Measurements from ENCODE around the gene PLXND1.
"Not testable (repeated sequence)": the region's sequence is repeated elsewhere in the genome, so short reads cannot be mapped to it uniquely, and the experiment has no call there.

Gene PLXND1, protein sequence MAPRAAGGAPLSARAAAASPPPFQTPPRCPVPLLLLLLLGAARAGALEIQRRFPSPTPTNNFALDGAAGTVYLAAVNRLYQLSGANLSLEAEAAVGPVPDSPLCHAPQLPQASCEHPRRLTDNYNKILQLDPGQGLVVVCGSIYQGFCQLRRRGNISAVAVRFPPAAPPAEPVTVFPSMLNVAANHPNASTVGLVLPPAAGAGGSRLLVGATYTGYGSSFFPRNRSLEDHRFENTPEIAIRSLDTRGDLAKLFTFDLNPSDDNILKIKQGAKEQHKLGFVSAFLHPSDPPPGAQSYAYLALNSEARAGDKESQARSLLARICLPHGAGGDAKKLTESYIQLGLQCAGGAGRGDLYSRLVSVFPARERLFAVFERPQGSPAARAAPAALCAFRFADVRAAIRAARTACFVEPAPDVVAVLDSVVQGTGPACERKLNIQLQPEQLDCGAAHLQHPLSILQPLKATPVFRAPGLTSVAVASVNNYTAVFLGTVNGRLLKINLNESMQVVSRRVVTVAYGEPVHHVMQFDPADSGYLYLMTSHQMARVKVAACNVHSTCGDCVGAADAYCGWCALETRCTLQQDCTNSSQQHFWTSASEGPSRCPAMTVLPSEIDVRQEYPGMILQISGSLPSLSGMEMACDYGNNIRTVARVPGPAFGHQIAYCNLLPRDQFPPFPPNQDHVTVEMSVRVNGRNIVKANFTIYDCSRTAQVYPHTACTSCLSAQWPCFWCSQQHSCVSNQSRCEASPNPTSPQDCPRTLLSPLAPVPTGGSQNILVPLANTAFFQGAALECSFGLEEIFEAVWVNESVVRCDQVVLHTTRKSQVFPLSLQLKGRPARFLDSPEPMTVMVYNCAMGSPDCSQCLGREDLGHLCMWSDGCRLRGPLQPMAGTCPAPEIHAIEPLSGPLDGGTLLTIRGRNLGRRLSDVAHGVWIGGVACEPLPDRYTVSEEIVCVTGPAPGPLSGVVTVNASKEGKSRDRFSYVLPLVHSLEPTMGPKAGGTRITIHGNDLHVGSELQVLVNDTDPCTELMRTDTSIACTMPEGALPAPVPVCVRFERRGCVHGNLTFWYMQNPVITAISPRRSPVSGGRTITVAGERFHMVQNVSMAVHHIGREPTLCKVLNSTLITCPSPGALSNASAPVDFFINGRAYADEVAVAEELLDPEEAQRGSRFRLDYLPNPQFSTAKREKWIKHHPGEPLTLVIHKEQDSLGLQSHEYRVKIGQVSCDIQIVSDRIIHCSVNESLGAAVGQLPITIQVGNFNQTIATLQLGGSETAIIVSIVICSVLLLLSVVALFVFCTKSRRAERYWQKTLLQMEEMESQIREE (N-terminal part only)

DNA sequence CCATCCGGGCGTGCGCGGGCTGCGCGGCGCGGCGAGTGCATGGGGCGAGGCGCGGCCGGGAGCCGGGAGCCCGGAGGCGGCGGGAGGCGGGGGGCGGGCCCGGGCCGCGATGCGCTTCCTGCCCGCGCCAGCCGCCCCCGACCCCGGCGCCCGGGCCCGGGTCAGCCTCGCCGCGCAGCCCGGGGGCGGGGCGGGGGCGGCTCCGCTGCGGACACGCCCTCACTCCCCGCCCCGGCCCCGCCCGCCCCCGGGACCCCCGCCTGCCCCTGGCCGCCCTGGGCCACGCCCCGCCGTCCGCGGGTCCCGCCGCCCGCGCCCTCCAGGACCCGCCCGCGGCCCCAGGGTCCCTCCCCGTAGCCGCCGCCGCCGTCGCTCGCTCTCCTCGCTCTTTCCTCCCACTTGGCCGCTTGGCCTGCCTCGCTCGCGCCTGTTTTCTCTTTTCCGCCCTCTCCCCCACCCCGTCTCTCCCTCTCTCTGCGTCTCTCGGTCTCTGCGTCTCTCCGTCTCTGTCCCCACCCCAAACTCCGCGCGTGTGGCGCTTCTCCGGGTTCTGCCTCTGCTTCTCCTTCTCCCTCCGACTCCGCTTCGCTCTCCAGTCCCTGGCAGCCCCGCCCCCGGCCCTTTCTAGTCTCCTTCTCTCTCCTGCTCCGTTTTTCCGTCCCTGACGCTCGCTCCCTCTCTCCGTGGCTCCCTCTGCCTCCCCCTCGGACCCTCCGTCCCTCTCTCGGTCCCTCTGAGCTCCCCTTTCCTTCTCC lies at the start of gene PLXND1:
TSS of gene PLXND1 (minus strand) at position 41 of the 755 bp plus-strand sequence. CDS start at position 4, 37 bp downstream.
- peak; percentile 73 for DNase-seq (ENCODE audit: low spot score)

DNA sequence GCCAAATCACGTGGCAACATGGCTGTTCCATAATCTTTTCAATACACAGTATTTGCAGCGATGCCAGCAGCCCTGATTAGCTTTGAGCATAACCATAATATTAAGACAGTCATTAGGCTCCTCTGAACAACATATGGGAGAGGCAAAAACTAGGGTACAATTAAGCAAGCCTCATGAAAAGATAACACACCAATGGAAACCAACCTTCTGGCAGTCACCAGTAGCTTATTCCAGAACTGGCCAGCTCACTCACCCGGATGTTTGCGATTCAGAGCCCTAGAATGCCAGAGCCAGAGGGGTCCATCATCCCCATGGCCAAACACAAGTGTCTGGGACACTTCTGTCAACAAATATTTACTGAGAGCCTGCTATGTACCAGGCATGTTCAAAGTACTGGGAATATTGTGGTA lies 48.8 kb upstream of the PLXND1 start:
- no peak for DNase-seq (ENCODE audit: low spot score)

- DNase-seq (ENCODE audit: low spot score): no peak
Measured at GRCh38 chr3:129654131-129654530, 47.7 kb upstream of the PLXND1 start.

DNA sequence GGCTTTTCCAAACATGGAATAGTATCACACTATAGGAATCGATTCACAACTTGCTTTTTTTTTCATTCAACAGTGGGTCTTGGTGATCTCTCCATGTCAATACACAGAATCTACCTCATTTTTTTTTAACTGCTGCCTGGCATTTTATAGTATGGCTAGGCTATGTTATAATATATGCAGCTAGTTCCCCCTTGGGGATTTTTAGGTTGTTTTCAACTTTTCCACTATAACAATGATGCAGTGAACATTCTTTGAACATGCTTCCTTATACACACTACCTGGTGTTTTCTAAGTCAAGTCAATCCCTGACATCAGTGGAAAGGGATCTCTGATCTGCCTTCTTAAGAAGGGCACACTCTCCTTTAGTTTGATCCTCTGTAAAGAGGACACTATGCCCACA lies 46.5 kb upstream of the PLXND1 start:
- no peak for DNase-seq (ENCODE audit: low spot score)

- peak; percentile 80 for DNase-seq (ENCODE audit: low spot score)
Measured at GRCh38 chr3:129651435-129652202, 45.1 kb upstream of the PLXND1 start.

DNA sequence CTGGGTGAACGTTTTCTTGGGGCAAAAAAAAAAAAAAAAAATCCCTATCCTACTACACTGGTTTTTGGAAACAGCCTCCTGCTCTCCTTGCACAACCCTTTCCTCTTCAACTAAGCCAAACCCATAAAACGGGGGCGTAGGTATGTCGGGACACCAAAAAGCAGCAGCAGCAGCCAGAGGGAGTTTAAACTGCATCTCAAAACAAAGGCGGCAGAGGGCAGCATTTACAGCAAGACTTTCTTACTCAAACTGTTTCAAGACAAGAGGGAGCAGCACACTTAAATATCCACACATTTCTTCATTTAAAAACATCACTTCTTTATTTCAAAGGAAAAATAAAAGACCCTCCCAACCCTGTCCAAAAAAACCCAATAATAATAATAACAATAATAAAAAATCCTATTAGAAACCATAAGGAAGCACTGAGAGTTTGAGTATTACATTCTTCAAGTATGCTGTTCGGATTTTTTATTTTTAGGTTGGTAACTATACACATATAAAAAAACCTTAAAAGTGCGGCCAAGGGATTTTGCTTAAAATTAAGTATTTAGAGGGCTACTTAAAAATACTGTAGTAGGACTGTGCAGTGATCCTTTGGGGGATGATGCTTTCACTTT lies 43.9 kb upstream of the PLXND1 start:
- peak; percentile 73 for DNase-seq (ENCODE audit: low spot score)

DNA sequence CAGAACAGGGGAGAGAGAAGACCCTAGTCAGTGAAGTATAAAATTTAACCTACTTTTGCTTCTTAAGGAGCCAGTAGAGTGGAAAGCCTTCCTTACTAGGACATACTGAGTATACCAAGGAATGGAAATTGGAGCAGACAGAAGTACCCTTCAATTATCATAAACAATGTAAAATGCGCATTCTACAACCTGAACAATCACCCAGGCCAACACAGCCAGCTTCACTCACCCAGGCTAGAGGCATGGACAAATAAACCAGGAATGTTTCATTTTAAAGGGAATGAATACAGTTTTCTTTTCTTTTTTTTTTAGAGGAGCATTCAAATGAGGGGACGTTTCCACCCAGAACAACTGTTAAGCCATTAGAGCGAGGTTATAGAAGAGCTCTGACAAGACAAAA lies 41.9 kb upstream of the PLXND1 start:
- no peak for DNase-seq (ENCODE audit: low spot score)

DNA sequence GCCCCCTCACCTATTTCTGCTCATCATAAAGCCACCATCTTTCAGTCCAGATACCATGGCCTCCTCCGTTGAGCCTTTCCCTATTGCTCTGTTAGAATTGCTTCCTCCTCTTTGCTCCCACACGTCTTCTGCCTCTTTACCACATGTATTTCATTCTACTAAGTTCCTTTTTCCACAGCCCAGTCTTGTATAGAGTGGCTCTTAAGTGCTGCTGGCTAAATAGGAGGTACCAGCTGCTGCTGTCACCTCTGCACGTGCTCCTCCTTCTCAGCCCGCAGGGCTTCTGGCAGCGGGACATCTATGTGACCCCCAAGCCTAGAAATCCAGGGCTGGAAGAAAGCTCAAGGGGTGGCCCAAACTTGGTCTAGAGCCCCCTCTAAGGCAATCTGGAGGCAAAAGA lies 38.8 kb upstream of the PLXND1 start:
- DNase-seq (ENCODE audit: low spot score): no peak

DNA sequence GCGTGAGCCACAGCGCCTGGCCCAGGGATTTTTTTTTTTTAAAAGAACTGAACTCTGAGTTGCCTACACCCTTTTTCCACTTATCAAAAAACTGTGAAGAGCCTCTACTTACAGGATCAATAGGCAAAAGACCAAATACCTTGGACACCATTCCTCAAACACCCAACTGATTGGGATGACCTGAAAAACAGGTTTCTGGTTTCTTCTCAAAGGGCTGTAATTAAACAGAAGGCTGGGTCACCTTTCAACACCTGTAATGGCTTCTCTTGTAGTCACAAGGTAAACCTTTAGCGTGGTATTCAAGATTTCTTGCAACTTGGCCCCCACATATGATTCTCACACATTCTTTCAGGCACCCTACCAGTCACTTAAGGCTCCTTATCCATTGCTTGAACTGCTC lies 38.4 kb upstream of the PLXND1 start:
- DNase-seq (ENCODE audit: low spot score): no peak

GRCh38 chr3:129641567-129642260 lies 35.2 kb upstream of the PLXND1 start:
- DNase-seq (ENCODE audit: low spot score): not testable (repeated sequence)

GRCh38 chr3:129640985-129641384 lies 34.5 kb upstream of the PLXND1 start:
- not testable (repeated sequence) for DNase-seq (ENCODE audit: low spot score)

- no peak for DNase-seq (ENCODE audit: low spot score)
Measured at GRCh38 chr3:129638481-129638880, 32.0 kb upstream of the PLXND1 start.

GRCh38 chr3:129636082-129636481 lies 29.6 kb upstream of the PLXND1 start:
- DNase-seq (ENCODE audit: low spot score): no peak

GRCh38 chr3:129635656-129636055 lies 29.2 kb upstream of the PLXND1 start:
- no peak for DNase-seq (ENCODE audit: low spot score)

DNA sequence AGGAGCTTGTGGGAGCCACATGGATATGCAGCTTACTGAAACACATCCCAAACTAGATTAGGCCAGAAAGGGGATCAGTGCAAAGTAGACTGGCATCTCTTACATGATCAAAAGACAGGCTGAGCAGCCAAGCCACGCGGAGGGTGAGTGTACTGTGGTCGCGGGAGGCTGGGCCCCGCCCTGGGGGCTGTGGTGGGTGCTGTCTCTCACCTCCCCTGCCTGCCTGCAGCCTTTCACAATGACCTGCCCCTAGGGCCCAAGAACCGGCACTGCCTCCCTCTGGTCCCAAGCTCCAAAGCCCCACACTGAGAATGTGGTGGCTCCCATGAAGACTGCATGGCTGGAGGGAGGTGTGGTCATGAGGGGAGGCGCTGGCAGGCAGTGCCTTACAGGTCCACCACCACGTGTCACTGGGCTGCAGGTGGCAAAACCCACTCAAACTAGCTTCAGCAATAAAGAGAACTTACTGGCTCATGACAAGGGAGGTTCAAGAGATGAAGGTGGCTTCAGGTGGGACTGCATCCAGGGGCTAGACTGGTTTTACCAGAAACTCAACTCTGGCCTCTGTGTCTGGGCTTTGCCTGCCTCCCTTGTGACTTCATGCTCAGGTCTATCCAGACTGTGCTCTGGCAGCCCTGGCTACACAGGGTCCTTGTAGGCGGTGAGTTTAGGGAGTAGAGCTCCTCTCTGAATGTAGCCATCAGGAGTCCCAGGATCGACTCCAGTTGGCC lies 27.4 kb upstream of the PLXND1 start:
- no peak for DNase-seq (ENCODE audit: low spot score)

DNA sequence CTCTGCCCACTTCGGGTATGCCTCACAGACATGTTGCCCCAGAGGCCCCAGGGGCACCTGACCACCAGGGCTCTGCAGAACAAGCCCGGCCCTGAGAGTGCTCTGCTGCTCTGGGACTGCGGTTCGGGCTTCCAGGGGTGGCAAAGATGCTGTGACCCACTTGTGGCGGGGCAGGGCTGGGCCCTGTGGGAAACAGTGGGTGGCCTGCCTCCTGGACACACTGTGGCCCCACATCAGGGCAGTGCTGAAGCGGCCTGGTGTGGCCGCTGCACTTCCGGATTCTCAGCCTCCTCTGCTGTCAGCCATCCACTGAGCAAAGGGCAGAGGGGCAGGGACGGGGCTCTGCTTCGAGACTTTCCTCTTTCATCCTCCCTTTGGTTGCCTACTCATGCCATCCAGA lies 26.5 kb upstream of the PLXND1 start:
- no peak for DNase-seq (ENCODE audit: low spot score)

DNA sequence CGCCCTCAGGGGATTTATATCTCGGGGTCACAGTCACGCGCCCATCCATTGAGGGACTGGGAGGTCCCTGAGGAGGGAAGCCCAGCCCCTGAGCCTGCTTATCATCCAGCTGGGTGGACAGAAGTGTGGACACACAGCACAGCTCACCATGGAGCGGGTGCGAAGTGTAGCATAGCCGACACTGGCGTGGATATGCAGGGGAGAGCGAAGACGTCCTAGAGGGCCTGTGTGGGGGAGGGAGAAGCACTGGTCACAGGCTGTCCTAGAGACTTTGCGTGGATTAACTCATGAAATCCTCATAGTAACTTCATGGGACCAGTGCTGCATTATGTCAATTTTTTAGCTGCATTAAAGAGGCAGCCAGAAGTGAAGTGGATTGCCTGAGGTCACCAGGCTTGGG lies 26.1 kb upstream of the PLXND1 start:
- DNase-seq (ENCODE audit: low spot score): no peak

GRCh38 chr3:129632056-129632455 lies 25.6 kb upstream of the PLXND1 start:
- no peak for DNase-seq (ENCODE audit: low spot score)

DNA sequence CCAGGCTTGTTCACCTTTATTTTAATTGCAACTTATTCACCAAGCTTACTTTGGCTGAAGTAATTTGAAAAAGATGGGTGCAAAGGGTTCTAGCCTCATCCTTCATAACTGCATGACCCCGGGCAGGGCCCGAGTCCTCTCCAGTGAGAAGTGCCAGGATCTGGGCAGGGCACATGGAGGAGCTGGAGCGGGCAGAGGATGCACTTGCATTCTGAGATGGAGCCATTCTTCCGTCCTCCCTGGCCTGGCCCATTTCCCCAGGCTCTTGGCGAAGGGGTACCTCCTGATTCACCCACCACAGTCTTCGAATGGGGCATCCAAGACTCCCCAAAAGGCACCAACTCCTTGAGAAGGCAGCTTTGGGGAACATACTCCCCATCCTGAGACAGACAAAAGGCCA lies 22.5 kb upstream of the PLXND1 start:
- DNase-seq (ENCODE audit: low spot score): no peak
